CD4-positive, alpha-beta memory T cell (primary cell): Measurements from ENCODE around the gene LANCL1. TPM values are rescaled to one million over a fixed set of nuclear protein-coding genes. Genes with fewer than 3 reads are reported as not detected.
"Not testable (repeated sequence)": the region's sequence is repeated elsewhere in the genome, so short reads cannot be mapped to it uniquely, and the experiment has no call there.

Experiments
- CTCF ChIA-PET: fragments of 350-600 bp; sonication (Branson Sonifier 250); formaldehyde crosslinking; loops from one replicate; lab custom pipeline; 2021; ENCODE audit warnings: inconsistent platforms; ENCODE audit not compliant: partially characterized antibody; lab: Charles Lee
- POLR2A ChIA-PET: fragments of 350-600 bp; sonication (Branson Sonifier 250); formaldehyde crosslinking; loops from one replicate; lab custom pipeline; 2021; ENCODE audit not compliant: partially characterized antibody; lab: Charles Lee
- DNase-seq, 5 donors: peaks; one replicate each; pipeline versions ENCODE4 v3.0.0 to v3.0.0-alpha.2; 2020 to 2022; ENCODE audit warnings: mixed read lengths in 1 of 5
- H3K27ac ChIP-seq: one replicate; pipeline ENCODE4 v1.7.0; 2013; ENCODE audit warnings: low read depth, low read length
- H3K27me3 ChIP-seq: 2 replicates; pipeline ENCODE4 v1.7.0; 2013; ENCODE audit warnings: mild to moderate bottlenecking, low read length, moderate library complexity; ENCODE audit not compliant: insufficient read depth
- H3K36me3 ChIP-seq: 2 replicates; pipeline ENCODE4 v1.7.0; 2013; ENCODE audit warnings: mild to moderate bottlenecking, low read length, moderate library complexity; ENCODE audit not compliant: insufficient read depth
- H3K4me1 ChIP-seq: 2 replicates; pipeline ENCODE4 v1.7.0; 2013; ENCODE audit warnings: mild to moderate bottlenecking, low read length, moderate library complexity; ENCODE audit not compliant: insufficient read depth
- H3K4me3 ChIP-seq, 2 donors: one replicate each; pipeline ENCODE4 v1.7.0; 2013; ENCODE audit warnings: low read length in 2 of 2, mild to moderate bottlenecking in 1 of 2
- H3K9me3 ChIP-seq, 2 donors: one replicate each; pipeline ENCODE4 v1.7.0; 2013; ENCODE audit warnings: low read length in 2 of 2, control low read depth in 1 of 2; ENCODE audit not compliant: control insufficient read depth in 1 of 2
- H3K27ac Mint-ChIP-seq, 7 donors: one replicate each; pipeline ENCODE4 v1.8.0; 2020 to 2021; ENCODE audit warnings: mixed read lengths in 7 of 7, mild to moderate bottlenecking in 6 of 7, inconsistent platforms in 3 of 7, moderate library complexity in 3 of 7
- H3K27me3 Mint-ChIP-seq, 2 donors: one replicate each; pipeline ENCODE4 v1.8.0; 2020 to 2021; ENCODE audit warnings: mixed read lengths in 2 of 2
- H3K36me3 Mint-ChIP-seq, 2 donors: one replicate each; pipeline ENCODE4 v1.8.0; 2020 to 2021; ENCODE audit warnings: mixed read lengths in 2 of 2, inconsistent platforms in 1 of 2, mild to moderate bottlenecking in 1 of 2
- H3K4me1 Mint-ChIP-seq, 4 donors: one replicate each; pipeline ENCODE4 v1.8.0; 2020 to 2021; ENCODE audit warnings: mixed read lengths in 4 of 4, mild to moderate bottlenecking in 1 of 4
- H3K4me3 Mint-ChIP-seq, 8 donors: one replicate each; pipeline ENCODE4 v1.8.0; 2020 to 2021; ENCODE audit warnings: mixed read lengths in 8 of 8, mild to moderate bottlenecking in 7 of 8, moderate library complexity in 6 of 8, inconsistent platforms in 3 of 8
- H3K9me3 Mint-ChIP-seq, 8 donors: one replicate each; pipeline ENCODE4 v1.8.0; 2020 to 2021; ENCODE audit warnings: mixed read lengths in 8 of 8, mild to moderate bottlenecking in 5 of 8, inconsistent platforms in 3 of 8, moderate library complexity in 1 of 8
- intact Hi-C: fragments of 100-400 bp; cut with micrococcal nuclease; formaldehyde crosslinking; loops from one replicate; pipeline ENCODE4 v1.15.1; 2023
- polyA plus RNA-seq, 2 donors: library from polyadenylated mRNA; unstranded; fragments of 300-500 nt; fragmentation: Illumina TruSeq; gene quantifications; one replicate each; pipeline ENCODE4 v1.2.3, GENCODE V29; 2021
- total RNA-seq, 2 experiments: library from RNA; stranded (reverse); gene quantifications; one replicate each; pipeline ENCODE4 v1.2.3, GENCODE V29; 2021

LANCL1 gene
- total and polyA plus RNA-seq, 4 experiments from 2014 or later: 25.0 to 32.8 (median 29.4) TPM

DNA sequence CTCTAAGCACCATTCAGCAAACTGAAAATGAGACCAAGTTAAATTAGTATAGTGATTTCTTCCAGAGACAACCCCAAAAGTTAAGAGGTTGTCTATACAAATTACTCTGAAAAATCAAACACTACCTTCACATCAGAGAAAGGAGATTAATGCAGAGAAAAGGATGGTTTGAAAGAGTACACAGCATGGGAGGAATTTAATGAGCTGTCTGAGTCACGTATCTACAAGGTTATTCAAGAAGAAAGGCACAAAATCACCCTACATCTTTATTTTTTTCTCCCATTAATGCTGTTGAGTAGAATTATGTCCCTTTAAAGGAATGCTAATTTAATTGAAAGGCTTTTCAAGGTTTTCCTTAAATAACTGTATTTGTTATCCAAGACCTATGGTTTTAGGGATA is 41.1 kb downstream of the LANCL1 start:
- H3K4me1 ChIP-seq: no peaks in the 10 kb centered on the region
- no peaks in the 10 kb centered on the region for H3K9me3 ChIP-seq
- Mint-ChIP-seq H3K4me3 (peak overlapping the region in 1 of 8 donors; percentile 36), H3K9me3 (peaks cover 0 to 15% (median 7%) of the 10 kb centered on the region in 8 donors), H3K36me3 (peaks cover 91 to 93% of the 10 kb centered on the region in 2 donors), H3K27me3 (no peaks in the 10 kb centered on the region), H3K4me1 (no peaks in the 10 kb centered on the region), H3K27ac (no peak overlapping the region)
- H3K4me3 ChIP-seq: no peak overlapping the region
- no peak overlapping the region for H3K27ac ChIP-seq
- POLR2A ChIA-PET: no interaction called here
- H3K36me3 ChIP-seq: peaks cover 57% of the 10 kb centered on the region
- no peak for DNase-seq
- CTCF ChIA-PET: no interaction called here
- H3K27me3 ChIP-seq: no peaks in the 10 kb centered on the region
- intact Hi-C loops: no loop called here

DNA sequence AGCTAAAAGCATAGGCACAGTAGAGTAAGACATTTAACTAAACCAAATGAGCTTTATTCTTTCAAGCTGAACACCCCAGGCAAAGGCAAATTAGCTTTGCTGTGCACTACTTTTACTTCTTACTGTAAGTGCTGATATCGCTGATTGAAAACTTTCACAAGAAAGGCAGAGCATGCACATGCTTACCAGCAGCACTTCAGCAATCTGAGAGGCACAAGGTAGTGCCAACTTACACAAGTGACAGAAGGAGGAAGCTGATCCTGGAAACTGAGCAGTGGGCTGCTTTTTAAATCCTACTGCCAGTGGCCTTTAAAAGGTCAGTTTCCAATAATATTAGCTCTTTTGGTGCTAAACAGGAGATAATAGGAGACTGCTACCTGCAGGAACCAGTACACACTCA is 43.9 kb downstream of the LANCL1 start:
- Mint-ChIP-seq H3K27ac (no peak overlapping the region), H3K4me3 (no peak overlapping the region), H3K9me3 (peaks cover 0 to 38% (median 20%) of the 10 kb centered on the region in 8 donors), H3K36me3 (peaks cover 92 to 97% of the 10 kb centered on the region in 2 donors), H3K4me1 (no peaks in the 10 kb centered on the region), H3K27me3 (no peaks in the 10 kb centered on the region)
- Histone ChIP-seq H3K4me3 (no peak overlapping the region), H3K27ac (no peak overlapping the region), H3K27me3 (no peaks in the 10 kb centered on the region), H3K4me1 (no peaks in the 10 kb centered on the region), H3K9me3 (peaks cover 0 to 5% of the 10 kb centered on the region in 2 donors), H3K36me3 (peaks cover 57% of the 10 kb centered on the region)
- no peak for DNase-seq
- intact Hi-C loops: no loop called here
- ChIA-PET POLR2A (no interaction called here), CTCF (interaction anchor here (1.5 kb wide), 1 partner anchor 71 kb away, joined by 3 read pairs; no protein-coding TSS in a partner anchor)

DNA sequence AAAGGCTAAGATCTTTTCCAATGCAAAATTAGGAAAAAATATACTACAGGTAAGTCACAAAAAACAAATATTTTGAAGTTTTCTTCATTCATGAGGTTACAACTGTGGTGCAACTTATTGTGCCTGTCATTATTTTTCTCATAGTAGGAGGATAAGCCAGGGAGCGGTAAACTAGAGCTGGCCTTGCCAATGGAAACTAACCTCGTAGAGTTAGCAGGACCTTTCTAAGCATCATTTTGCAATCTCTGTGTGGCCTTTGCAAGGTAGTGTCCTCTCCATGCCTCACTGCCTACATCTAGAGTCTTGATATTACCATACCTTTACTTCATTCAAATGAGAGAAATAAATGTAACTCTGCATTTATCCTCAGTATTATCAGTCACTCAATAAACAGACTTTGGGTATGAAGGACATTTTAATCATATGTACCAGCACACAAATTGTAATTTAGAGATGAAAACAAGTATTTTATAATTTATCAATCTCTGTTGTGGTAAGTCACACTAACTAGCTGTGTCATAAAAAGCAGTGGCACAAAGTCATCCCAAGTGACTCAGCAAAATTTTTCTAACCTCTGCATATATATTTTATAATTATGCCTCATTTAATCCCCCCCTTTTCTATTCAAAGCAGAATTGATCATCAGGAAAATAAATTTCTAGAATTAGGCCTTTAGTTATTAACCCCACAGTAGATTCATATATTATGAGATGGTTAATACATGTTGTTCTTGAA is 47.0 kb downstream of the LANCL1 start:
- Mint-ChIP-seq H3K4me1 (no peaks in the 10 kb centered on the region), H3K36me3 (peaks cover 79 to 82% of the 10 kb centered on the region in 2 donors), H3K4me3 (no peak overlapping the region), H3K9me3 (peaks cover 0 to 68% (median 48%) of the 10 kb centered on the region in 8 donors), H3K27me3 (no peaks in the 10 kb centered on the region), H3K27ac (no peak overlapping the region)
- no peak for DNase-seq
- H3K4me3 ChIP-seq: no peak overlapping the region
- ChIA-PET CTCF (no interaction called here), POLR2A (no interaction called here)
- no peaks in the 10 kb centered on the region for H3K4me1 ChIP-seq
- H3K27ac ChIP-seq: no peak overlapping the region
- H3K36me3 ChIP-seq: peaks cover 32% of the 10 kb centered on the region
- peaks cover 0 to 5% of the 10 kb centered on the region in 2 donors for H3K9me3 ChIP-seq
- H3K27me3 ChIP-seq: no peaks in the 10 kb centered on the region
- intact Hi-C loops: no loop called here

DNA sequence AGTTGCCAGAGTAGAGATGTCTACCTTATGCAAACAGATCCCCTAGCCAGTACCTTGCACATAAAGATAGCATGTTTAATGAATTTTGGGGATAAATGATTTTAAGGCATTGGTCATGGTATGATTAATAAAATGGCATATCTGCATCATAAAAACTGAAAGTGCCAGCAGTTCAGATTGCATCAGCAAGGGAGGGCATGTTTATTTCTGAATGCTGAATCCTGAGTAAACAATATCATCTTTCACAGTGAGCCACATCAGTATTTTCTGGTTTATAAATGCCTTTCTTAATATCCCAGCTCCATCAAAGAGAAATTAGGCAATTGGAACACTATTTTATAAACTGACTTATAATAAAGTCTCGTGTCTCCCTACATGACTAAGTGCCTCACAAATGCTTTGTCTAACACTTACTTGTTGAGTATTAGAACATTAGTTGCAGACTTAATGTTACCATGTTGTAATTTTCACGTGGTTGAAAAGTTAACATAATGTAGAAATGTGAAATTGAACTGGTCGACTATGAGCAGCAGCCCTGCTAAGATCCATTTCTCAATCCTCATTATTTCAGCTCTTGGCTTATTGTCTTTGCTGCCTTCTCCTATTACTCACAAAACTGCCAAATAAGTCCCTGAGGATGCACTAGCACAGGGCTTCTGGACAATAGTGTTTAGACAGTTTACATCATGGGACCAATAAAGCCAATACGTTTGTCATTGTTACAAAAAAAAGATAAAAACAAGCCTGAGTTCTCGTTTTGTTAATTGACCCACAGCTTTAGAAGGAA is 48.0 kb downstream of the LANCL1 start:
- H3K27me3 ChIP-seq: no peaks in the 10 kb centered on the region
- H3K27ac Mint-ChIP-seq: no peak overlapping the region
- DNase-seq: no peak
- H3K4me1 ChIP-seq: no peaks in the 10 kb centered on the region
- POLR2A ChIA-PET: no interaction called here
- no peaks in the 10 kb centered on the region for H3K27me3 Mint-ChIP-seq
- intact Hi-C loops: no loop called here
- H3K36me3 ChIP-seq: peaks cover 24% of the 10 kb centered on the region
- H3K27ac ChIP-seq: no peak overlapping the region
- no peaks in the 10 kb centered on the region for H3K4me1 Mint-ChIP-seq
- H3K4me3 Mint-ChIP-seq: no peak overlapping the region
- CTCF ChIA-PET: no interaction called here
- peaks cover 0 to 78% (median 56%) of the 10 kb centered on the region in 8 donors for H3K9me3 Mint-ChIP-seq
- H3K9me3 ChIP-seq: peaks cover 0 to 5% of the 10 kb centered on the region in 2 donors
- H3K4me3 ChIP-seq: no peak overlapping the region
- H3K36me3 Mint-ChIP-seq: peaks cover 69 to 73% of the 10 kb centered on the region in 2 donors

DNA sequence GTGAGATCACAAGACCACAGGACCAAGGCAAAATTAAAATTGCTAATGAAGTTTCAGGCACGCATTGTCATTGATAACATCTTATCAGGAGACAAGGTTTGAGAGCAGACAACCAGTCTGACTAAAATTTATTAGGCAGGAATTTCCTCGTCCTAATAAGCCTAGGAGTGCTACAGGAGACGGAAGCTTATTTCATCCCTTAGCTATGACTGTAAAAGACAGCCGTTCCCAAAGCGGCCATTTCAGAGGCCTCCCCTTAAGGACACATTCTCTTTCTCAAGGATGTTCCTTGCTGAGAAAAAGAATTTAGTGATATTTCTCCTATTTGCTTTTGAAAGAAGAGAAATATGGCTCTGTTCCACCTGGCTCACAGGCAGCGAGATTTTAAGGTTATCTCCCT is 49.2 kb downstream of the LANCL1 start:
- H3K27ac ChIP-seq, H3K27ac Mint-ChIP-seq, H3K27me3 ChIP-seq, H3K9me3 ChIP-seq, H3K4me1 ChIP-seq, DNase-seq, H3K4me1 Mint-ChIP-seq, POLR2A ChIA-PET, H3K4me3 ChIP-seq, H3K4me3 Mint-ChIP-seq, intact Hi-C loops, H3K27me3 Mint-ChIP-seq, CTCF ChIA-PET: not testable (repeated sequence)
- H3K36me3 ChIP-seq: peaks cover 12% of the 10 kb centered on the region
- Mint-ChIP-seq H3K36me3 (peaks cover 56 to 60% of the 10 kb centered on the region in 2 donors), H3K9me3 (peaks cover 0 to 85% (median 57%) of the 10 kb centered on the region in 8 donors)

DNA sequence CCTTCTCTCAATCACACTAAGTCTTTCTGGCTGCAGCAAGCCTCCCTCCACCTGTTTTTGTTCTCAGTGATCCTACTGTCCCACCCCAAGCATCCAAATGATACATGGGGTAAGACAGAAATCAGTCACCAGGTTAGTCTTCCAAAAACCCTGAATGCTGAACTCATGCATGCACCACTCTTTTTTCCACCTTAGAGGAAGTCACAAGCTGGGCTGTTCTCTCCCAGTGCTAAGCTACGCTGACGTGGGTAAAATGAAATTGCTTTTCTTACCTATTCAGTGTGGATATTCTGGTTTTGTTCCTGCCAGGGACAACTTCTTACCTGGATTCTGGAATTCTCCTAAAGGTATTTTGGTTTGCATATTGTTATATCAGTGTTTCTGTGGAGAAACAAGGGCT is 54.2 kb downstream of the LANCL1 start:
- ChIA-PET POLR2A (no interaction called here), CTCF (no interaction called here)
- Mint-ChIP-seq H3K27ac (no peak overlapping the region), H3K4me3 (no peak overlapping the region), H3K9me3 (peaks cover 2 to 53% (median 36%) of the 10 kb centered on the region in 8 donors), H3K27me3 (peaks cover 0 to 2% of the 10 kb centered on the region in 2 donors), H3K36me3 (peaks cover 11 to 12% of the 10 kb centered on the region in 2 donors), H3K4me1 (peaks cover 0 to 2% (median 0%) of the 10 kb centered on the region in 4 donors)
- H3K27me3 ChIP-seq: no peaks in the 10 kb centered on the region
- DNase-seq: no peak
- no peaks in the 10 kb centered on the region for H3K36me3 ChIP-seq
- no peaks in the 10 kb centered on the region for H3K4me1 ChIP-seq
- H3K27ac ChIP-seq: no peak overlapping the region
- no peaks in the 10 kb centered on the region for H3K9me3 ChIP-seq
- H3K4me3 ChIP-seq: no peak overlapping the region
- intact Hi-C loops: no loop called here

DNA sequence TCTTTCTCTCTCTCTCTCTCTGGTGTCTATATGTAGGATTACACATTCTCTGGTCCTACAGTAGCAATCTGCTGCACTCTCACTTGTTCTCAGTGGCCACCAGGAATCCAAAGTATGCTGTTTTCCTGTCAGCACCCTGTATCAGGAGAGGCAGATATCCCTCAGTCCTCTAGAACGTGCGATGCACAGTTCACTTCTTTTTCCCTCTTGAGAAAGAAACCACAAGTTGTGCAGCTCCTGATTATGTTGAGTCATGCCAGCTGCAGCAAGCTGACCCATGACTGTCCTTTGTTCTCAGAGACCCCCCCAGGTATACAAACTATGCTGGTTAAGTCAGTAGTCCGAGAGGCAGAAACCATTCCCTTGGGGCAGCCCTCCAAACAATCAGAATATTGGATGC is 54.6 kb downstream of the LANCL1 start:
- no peaks in the 10 kb centered on the region for H3K4me1 ChIP-seq
- POLR2A ChIA-PET: no interaction called here
- Mint-ChIP-seq H3K4me1 (peaks cover 0 to 2% (median 0%) of the 10 kb centered on the region in 4 donors), H3K4me3 (no peak overlapping the region), H3K27me3 (peaks cover 0 to 2% of the 10 kb centered on the region in 2 donors), H3K9me3 (peaks cover 2 to 50% (median 32%) of the 10 kb centered on the region in 8 donors), H3K27ac (no peak overlapping the region), H3K36me3 (peaks cover 6 to 8% of the 10 kb centered on the region in 2 donors)
- H3K27me3 ChIP-seq: no peaks in the 10 kb centered on the region
- CTCF ChIA-PET: no interaction called here
- H3K27ac ChIP-seq: no peak overlapping the region
- no peaks in the 10 kb centered on the region for H3K9me3 ChIP-seq
- no peak overlapping the region for H3K4me3 ChIP-seq
- no peak for DNase-seq
- intact Hi-C loops: no loop called here
- H3K36me3 ChIP-seq: no peaks in the 10 kb centered on the region
